Measurements from ENCODE around the gene LZTS2. TPM values are rescaled to one million over a fixed set of nuclear protein-coding genes. Genes with fewer than 3 reads are reported as not detected.
A peak's percentile ranks its signal among the peaks of the same experiment; 100 is the strongest.

Gene LZTS2
- total RNA-seq, 1 experiment from 2014 or later, result 69.1 TPM

GRCh38 chr10:101042667-101043362 is 43.2 kb downstream of the LZTS2 start:
- Mint-ChIP-seq H3K36me3 (ENCODE audit: insufficient read depth in 1 of 3, low read depth in 3 of 3) (peaks cover 0 to 3% (median 0%) of the 10 kb centered on the region in 3 experiments; a peak in 2 of 7 replicates), H3K27me3 (ENCODE audit: low read depth) (peaks cover 65% of the 10 kb centered on the region), H3K9me3 (peaks cover 0 to 3% of the 10 kb centered on the region in 2 experiments; a peak in 1 of 5 replicates), H3K4me1 (peaks cover 26 to 44% of the 10 kb centered on the region in 2 experiments), H3K4me3 (peak overlapping the region; percentile 90 to 95), H3K27ac (peak overlapping the region; percentile 81 to 98 (median 96))
- no peak overlapping the region for H3K23ac ChIP-seq (ENCODE audit: insufficient read length, low read depth, low read length)
- no peaks in the 10 kb centered on the region for H4K20me1 ChIP-seq (ENCODE audit: control insufficient read depth, insufficient read depth, insufficient read length)
- DNase-seq, result peak; percentile 98
- no peak overlapping the region for H2BK20ac ChIP-seq (ENCODE audit: low read depth, low read length, poor library complexity, severe bottlenecking)
- H2BK120ac ChIP-seq (ENCODE audit: low read depth, low read length, poor library complexity, severe bottlenecking), result no peak overlapping the region
- peak overlapping the region; percentile 65 for H3K4me2 ChIP-seq (ENCODE audit: insufficient read depth, insufficient read length, low read length)
- H3K4me1 ChIP-seq (ENCODE audit: insufficient read depth, low read length), result peaks cover 2% of the 10 kb centered on the region; the same call in 1 of the 2 replicates
- no peak overlapping the region for H2BK15ac ChIP-seq (ENCODE audit: low read depth, low read length)
- peak overlapping the region; percentile 21 for H3K9ac ChIP-seq (ENCODE audit: extremely low read depth, insufficient read length, low read length)
- H3K18ac ChIP-seq (ENCODE audit: insufficient read length, low read depth, low read length), result peak overlapping the region; percentile 5
- TF ChIP-seq, protein P1, sequence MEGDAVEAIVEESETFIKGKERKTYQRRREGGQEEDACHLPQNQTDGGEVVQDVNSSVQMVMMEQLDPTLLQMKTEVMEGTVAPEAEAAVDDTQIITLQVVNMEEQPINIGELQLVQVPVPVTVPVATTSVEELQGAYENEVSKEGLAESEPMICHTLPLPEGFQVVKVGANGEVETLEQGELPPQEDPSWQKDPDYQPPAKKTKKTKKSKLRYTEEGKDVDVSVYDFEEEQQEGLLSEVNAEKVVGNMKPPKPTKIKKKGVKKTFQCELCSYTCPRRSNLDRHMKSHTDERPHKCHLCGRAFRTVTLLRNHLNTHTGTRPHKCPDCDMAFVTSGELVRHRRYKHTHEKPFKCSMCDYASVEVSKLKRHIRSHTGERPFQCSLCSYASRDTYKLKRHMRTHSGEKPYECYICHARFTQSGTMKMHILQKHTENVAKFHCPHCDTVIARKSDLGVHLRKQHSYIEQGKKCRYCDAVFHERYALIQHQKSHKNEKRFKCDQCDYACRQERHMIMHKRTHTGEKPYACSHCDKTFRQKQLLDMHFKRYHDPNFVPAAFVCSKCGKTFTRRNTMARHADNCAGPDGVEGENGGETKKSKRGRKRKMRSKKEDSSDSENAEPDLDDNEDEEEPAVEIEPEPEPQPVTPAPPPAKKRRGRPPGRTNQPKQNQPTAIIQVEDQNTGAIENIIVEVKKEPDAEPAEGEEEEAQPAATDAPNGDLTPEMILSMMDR (conservative IDR thresholded peaks at IDR 0.05), result no peak
- no peak overlapping the region for H2AFZ ChIP-seq (ENCODE audit: low read length)
- peaks cover 13% of the 10 kb centered on the region for H3K23me2 ChIP-seq (ENCODE audit: insufficient read length, low read depth, low read length, poor library complexity, severe bottlenecking)
- H3K79me2 ChIP-seq (ENCODE audit: insufficient read depth, low read length), result no peaks in the 10 kb centered on the region
- WGBS (ENCODE audit: extremely low coverage, insufficient read length, low lambda C conversion rate), result no CpG with 5 or more reads among the region's 40 CpGs
- no peak overlapping the region for H3K27ac ChIP-seq (ENCODE audit: insufficient read length, low read depth, low read length)
- no peak overlapping the region for H4K8ac ChIP-seq (replicated peaks; ENCODE audit: insufficient read length, low read depth, low read length)
- H2AK5ac ChIP-seq (ENCODE audit: insufficient read length, low read length), result no peak overlapping the region
- H3K27me3 ChIP-seq (ENCODE audit: insufficient read depth, low read length), result peaks cover 26% of the 10 kb centered on the region; the same call in 1 of the 2 replicates
- H3K56ac ChIP-seq (ENCODE audit: insufficient read length, low read depth, low read length), result no peak overlapping the region
- no peak overlapping the region for H2BK5ac ChIP-seq (ENCODE audit: insufficient read length, low read length)
- peak overlapping the region; percentile 70 for H3K14ac ChIP-seq (ENCODE audit: insufficient read depth, low read length)
- H4K91ac ChIP-seq (ENCODE audit: insufficient read length, low read depth, low read length), result no peak overlapping the region
- H3K9me3 ChIP-seq (ENCODE audit: control insufficient read depth, low read depth, low read length), result no peaks in the 10 kb centered on the region
- no peak overlapping the region for H3K4ac ChIP-seq (ENCODE audit: low read depth, low read length)
- H4K5ac ChIP-seq (ENCODE audit: insufficient read length, low read depth, low read length), result no peak overlapping the region
- H3T11ph ChIP-seq (ENCODE audit: low read length), result no peak overlapping the region
- no peak overlapping the region for H2BK12ac ChIP-seq (ENCODE audit: insufficient read length, low read depth, low read length)
- no peaks in the 10 kb centered on the region for H3K79me1 ChIP-seq (ENCODE audit: insufficient read depth, low read depth, low read length, poor library complexity, severe bottlenecking)
